Myocyte (in vitro differentiated cells): ENCODE data around the gene CLEC2A. TPM values are rescaled to one million over a fixed set of nuclear protein-coding genes. Genes with fewer than 3 reads are reported as not detected.
"Not testable (repeated sequence)": the region's sequence is repeated elsewhere in the genome, so short reads cannot be mapped to it uniquely, and the experiment has no call there.

Source experiments
- DNase-seq: peaks from one replicate; pipeline ENCODE4 v3.0.0-alpha.2; 2012; ENCODE audit warnings: low read depth
- total RNA-seq: library from RNA; depleted of rRNA; stranded (reverse); fragments of >200 nt; gene quantifications from 2 replicates; pipeline ENCODE4 v1.2.3, GENCODE V29; 2014

CLEC2A gene
- total RNA-seq, 1 donor from 2014 or later: not detected

DNA sequence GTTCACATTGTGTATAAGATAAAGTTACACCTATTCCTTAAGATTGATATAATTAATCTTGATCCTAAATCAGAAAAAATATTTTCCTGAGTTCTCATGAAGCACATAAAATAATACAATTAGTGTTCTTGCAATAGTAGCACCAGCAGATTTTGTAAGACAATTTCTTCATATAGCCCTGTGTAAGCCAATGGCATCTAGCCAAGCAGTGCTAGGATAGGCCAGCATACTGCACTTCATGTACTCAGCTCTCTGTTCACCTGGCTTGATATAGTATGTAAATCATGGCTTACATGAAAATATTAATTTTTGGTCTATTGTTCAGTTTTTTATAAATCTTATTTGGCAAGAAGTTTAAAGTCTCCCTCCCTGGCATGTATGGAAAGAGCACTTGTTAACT lies 49.0 kb downstream of the CLEC2A start:
- DNase-seq: no peak

DNA sequence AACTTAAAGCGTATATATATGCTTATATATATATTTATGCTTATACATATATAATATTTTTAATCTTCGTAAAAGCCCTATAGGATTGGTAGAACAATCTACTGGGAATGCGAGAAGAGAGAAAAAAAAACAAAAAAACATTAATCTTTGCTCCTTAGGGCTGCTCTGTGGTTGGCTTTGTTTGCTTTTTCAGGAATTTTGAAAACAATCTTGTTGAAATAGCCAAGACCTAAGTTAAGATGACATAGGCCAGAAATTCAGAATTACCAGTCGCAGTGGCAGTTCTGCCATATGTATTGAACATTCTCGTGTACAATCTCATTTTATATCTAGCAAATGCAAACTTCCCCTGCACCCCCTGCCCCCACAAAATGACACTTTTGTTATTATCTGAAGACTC lies 50.2 kb downstream of the CLEC2A start:
- no peak for DNase-seq

DNA sequence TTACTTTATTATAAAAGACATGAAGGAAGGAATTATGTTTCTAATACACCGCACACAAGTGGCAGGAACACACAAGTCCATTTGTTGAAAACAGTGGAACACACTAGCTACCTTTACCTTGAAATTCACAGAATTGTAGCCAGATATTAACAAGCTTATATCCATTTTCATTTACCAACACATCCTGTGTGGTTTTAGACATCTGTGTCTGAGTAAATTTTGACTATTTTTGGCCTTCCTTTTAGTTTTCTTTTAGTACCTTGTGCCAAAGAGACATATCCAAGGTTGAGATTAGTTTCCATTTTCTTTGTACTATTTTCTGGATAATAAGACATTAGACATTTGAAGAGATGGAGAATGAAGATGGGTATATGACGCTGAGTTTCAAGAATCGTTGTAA lies 50.9 kb downstream of the CLEC2A start, which contains the start of gene KLRF2:
Gene KLRF2, plus strand, starts transcription at position 244 of the 400 bp plus-strand sequence. Its CDS starts 107 bp downstream, at position 351.
- no peak for DNase-seq

DNA sequence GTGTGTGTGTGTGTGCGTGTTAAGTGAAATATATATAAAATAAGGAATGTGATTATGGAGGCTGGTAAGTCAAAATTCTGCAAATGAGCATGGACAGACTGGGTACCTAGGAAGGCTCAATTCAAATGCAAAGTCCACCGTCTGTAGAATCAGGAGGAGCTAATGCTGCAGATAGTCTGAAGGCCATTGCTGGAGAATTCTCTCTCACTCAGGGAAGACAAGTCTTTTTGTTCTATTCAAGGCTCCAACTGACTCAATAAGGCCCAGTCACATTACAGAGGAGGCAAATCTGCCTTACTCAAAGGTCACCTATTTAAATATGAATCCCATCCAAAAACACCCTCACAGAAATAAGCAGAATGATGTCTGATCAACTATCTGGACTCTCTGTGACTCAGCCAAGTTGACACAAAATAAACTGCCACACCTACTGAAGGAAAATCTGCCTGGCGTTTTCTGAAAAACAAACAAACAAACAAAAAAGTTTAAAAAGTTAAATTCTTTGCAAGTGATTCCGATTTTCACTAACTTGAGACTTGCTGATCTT lies 51.6 kb downstream of the CLEC2A start:
- DNase-seq: no peak

DNA sequence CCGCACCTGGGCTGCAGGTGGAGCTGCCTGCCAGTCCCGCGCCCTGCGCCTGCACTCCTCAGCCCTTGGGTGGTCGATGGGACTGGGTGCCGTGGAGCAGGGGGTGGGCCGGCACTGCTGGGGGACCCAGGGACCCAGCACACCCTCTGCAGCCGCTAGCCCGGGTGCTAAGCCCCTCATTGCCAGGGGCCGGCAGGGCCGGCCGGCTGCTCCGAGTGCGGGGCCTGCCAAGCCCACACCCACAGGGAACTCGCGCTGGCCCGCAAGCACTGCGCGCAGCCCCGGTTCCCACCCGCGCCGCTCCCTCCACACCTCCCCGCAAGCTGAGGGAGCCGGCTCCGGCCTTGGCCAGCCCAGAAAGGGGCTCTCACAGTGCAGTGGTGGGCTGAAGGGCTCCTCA lies 56.0 kb downstream of the CLEC2A start:
- not testable (repeated sequence) for DNase-seq

DNA sequence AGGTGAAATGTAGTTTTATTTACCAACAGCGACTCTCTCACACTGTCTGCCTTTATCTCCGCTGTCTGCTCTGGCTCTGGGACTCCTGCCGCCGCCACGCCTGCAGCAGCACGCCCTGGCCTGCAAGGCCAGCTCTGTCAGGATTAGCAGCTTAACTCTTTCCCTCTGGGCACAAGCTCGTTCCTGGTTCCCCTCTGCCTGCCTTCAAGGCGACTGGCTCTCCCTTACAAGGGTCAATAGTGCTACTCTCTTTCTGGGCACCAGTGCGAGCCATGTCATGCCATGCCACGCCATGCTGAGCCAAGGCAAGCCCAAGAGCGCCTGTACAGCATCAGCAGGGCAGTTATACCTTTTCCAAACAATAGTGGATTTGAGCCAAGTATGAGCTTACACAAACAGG lies 59.4 kb downstream of the CLEC2A start:
- no peak for DNase-seq

DNA sequence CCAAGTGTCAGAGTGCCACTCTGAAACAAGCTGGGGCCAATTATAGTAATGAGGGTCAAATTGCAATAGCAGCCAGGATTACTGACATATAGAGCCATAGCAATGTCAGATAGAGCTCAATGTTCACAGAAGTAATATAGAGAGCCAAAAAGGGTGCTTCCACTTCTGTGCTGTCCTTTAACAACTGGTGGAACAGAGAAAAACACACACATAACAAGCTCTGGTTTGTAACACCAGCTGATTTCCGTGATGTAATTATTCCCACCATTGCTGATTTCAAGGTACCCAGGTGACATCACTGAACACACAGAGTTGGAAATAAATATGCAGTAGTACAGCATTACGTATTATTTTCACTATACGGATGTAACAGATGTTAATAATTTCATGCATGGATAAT lies 60.0 kb downstream of the CLEC2A start:
- DNase-seq: no peak

DNA sequence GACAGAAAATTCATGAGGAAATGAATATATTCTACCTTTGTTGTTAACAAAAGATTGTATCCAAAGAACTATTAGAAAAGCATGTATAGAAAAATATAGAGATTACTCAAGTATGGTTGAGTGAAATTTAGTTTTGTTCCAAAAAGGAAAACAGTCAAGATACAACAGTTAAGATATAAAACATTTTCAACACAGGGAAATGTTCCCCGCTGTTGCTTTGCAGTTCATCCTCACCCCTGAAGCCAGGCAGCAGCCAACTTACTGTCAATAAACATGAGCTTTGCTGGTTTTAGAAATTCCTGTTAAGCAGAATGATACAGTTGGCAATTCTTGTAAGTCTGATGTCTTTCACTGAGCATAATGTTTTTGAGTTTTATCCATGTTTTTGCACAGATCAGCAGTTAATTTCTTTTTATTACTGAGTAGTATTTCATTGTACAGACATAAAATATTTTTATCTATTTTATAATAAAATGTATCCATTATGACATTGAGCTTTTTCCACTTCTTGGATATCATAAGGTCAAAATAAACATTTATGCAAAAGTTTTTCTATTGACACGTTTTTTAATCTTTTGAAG lies 61.8 kb downstream of the CLEC2A start:
- DNase-seq: peak; percentile 50

DNA sequence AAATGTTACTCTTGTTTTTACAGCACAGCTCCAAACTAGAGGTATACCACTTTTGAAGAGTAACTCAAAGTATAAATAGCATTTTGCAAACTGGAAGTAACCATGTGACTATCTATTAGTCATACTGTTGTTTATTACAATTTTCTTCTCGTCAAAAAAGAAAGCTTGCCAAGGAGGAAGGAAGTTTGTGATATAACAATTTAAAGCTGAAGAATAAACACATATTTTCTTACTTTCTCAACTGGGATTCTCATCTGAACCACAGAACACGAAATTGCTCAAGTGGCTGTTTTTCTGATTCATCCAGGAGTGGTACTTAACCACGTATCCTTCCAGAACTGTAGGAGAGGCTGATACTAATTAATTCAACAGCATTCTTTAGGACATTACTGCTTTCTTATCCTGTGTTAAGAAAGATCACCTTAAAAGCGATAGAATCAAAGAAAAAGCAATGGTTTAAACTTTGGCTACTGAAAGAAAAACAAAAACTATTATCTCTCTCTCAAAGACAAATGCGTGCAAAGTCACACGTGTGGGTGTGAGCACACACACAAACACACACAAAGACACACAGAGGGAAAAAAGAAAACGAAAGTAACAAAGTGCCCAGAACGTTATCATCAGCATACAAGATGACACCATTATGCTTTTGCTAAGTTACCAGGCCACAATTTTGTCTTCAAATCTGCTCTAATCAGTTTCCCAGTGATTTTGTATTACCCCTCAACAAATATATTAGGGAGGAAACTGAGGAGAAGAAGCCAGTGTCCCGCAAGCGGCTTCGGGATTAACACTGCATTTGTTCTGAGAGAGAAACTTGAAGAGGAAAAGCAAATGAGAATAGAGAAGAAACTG lies 62.6 kb downstream of the CLEC2A start, which contains the start of gene CLEC2B:
Gene CLEC2B, minus strand, starts transcription at position 48 of the 855 bp plus-strand sequence.
- peak; percentile 73 for DNase-seq

DNA sequence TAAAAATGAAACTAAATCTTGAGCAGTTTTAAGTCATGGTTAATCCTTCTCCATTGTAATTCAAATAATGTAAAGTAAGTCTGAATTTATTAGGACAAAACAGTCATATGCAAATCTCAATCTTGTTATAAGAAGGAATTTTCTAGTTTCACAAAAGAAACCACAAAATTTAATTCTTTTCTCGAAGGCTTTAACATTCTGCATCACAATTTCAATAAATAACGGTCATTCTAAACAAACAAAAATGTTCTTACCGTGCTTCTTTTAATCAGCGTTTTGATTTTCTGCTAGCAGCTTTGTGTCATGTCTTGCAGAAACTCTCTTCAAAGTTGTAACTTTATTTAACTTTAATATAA lies 63.2 kb downstream of the CLEC2A start:
- DNase-seq: no peak

DNA sequence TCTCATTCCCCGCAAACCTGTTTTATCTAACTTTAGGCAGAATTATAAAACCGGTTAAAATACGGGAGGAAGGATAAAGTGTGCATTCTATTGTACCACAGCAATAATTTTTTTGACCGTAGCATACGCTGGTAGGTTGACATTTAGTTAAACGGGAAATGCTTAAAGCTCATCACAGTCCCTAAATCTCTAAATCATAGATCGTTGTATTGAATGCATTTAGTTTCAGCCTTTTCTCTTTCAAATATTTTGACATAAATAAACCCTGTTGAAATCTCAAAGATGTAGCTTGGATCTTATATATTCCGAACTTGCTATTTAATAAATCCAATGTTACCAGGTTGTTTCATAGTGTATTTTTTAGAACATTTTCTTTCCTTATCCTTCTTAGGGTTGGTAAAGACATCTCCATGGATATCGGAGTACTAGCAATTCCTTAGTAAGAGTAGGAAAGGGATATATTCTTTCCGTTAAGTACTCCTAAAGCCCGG lies 63.8 kb downstream of the CLEC2A start:
- peak; percentile 45 for DNase-seq

DNA sequence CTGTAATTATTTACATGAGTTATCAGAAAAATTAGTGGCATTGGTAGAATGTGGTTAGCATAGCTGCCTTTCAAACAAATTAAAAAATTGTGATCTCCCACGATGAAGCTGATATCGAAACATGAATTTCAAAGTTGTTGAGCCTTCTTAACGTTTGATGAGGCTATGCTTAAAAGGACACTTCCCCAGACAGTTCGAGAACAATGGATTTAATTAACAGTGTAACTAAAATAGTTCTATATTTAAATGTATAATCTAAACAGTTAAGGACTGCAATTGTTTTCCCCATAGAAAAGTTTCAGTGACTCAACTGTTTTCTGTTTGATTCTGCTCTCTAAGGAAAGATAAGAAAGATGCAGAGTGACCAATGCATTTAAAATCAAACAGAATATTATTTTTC lies 64.6 kb downstream of the CLEC2A start:
- DNase-seq: no peak

DNA sequence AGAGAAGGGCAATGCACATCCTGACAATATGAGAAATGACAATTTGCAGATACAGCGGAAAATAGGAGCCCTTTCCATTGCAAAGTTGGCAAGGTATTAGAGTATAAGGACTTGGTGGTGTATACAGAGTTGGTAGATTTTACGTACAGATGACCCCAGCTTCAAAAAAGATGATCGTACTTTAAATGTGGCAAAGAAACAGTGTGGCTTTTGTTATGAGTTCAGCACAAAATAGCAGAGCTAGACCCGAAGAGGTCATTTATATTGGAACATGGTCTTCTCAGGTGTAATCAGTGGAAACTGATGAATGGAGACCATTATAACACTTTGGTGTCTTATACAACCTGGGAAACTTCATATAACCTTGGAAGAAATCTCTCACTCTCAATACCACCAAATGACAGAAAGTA lies 65.3 kb downstream of the CLEC2A start:
- DNase-seq: peak; percentile 41

DNA sequence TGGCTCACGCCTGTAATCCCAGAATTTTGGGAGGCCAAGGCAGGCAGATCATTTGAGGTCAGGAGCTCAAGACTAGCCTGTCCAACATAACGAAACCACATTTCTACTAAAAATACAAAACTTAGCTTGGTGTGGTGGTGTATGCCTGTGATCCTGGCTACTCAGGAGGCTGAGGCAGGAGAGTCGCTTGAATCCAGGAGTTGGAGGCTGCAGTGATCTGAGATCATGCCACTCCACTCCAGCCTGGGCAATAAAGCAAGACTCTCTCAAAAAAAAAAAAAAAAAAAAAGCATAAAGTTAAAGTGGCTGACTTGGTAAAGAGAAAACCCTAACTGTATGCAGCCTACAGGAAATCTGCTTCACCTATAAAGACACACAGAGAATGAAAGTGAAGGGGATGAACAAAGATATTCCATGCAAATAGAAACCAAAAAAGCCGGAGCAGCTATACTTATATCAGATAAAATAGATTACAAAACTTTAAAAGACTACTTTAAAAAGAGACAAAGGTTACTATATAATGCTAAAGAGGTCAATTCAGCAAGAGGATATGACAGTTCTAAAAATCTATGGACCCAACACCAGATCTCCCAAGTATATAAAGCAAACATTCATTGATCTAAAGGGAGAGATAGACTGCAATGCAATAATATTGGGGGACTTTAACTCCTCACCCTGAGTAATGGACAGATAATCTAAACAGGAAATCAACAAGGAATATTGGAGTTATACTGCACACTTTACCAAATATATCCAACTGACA lies 67.1 kb downstream of the CLEC2A start:
- DNase-seq: peak; percentile 19

Other genes starting within 250 kb of the CLEC2A start
- not detected in 2 replicates for gene CLECL1, start 199.3 kb downstream of the CLEC2A start, total RNA-seq
- not detected in 2 replicates for gene CD69, start 171.5 kb downstream of the CLEC2A start, total RNA-seq
- not detected in 2 replicates for gene KLRF1, start 104.9 kb downstream of the CLEC2A start, total RNA-seq
- gene CLEC2B, start 63.0 kb downstream of the CLEC2A start, total RNA-seq: 8.9 and 15.2 TPM in 2 replicates
- not detected in 2 replicates for gene KLRF2, start 50.9 kb downstream of the CLEC2A start, total RNA-seq
- gene CLEC12A, start 39.0 kb upstream of the CLEC2A start, total RNA-seq: not detected in 2 replicates
- gene CLEC1B, start 66.8 kb upstream of the CLEC2A start, total RNA-seq: not detected in 2 replicates
- gene CLEC12B, start 78.3 kb upstream of the CLEC2A start, total RNA-seq: not detected in 2 replicates
- gene CLEC9A, start 98.3 kb upstream of the CLEC2A start, total RNA-seq: not detected in 2 replicates
- not detected in 2 replicates for gene CLEC1A, start 166.6 kb upstream of the CLEC2A start, total RNA-seq
- gene CLEC7A, start 197.8 kb upstream of the CLEC2A start, total RNA-seq: not detected in 2 replicates
- not detected in 2 replicates for gene OLR1, start 239.8 kb upstream of the CLEC2A start, total RNA-seq
- gene TMEM52B, start 246.7 kb upstream of the CLEC2A start, total RNA-seq: not detected in 2 replicates